Lung (tissue), 12 donors: ENCODE data around the gene CYS1. TPM values are rescaled to one million over a fixed set of nuclear protein-coding genes. Genes with fewer than 3 reads are reported as not detected.
"Not testable (repeated sequence)": the region's sequence is repeated elsewhere in the genome, so short reads cannot be mapped to it uniquely, and the experiment has no call there.

Source experiments
- ATAC-seq: fragments of 200-7000 bp; cut with Tn5 transposase; one replicate; pipeline ENCODE4 v1.9.1; 2020; ENCODE audit warnings: moderate number of reproducible peaks; ENCODE audit not compliant: insufficient read depth, low FRiP score
- DNase-seq, 3 donors: peaks; one replicate each; pipeline ENCODE4 v3.0.0-alpha.2; 2013 to 2017
- H3K27ac ChIP-seq, 2 donors: one replicate each; pipeline ENCODE4 v1.5.1; 2013; ENCODE audit warnings: mild to moderate bottlenecking in 2 of 2, moderate library complexity in 2 of 2, control low read depth in 1 of 2, inconsistent platforms in 1 of 2, low read depth in 1 of 2, low read length in 1 of 2
- H3K27me3 ChIP-seq, 3 donors: one replicate each; pipeline ENCODE4 v1.5.1; 2013; ENCODE audit warnings: low read length in 2 of 3; ENCODE audit not compliant: control insufficient read depth in 3 of 3, insufficient read depth in 3 of 3
- H3K36me3 ChIP-seq, 4 donors: one replicate each; pipeline ENCODE4 v1.5.1; 2013; ENCODE audit warnings: low read length in 4 of 4, mild to moderate bottlenecking in 1 of 4, moderate library complexity in 1 of 4; ENCODE audit not compliant: control insufficient read depth in 4 of 4, insufficient read depth in 4 of 4
- H3K4me1 ChIP-seq, 5 donors: one replicate each; pipeline ENCODE4 v1.5.1; 2013; ENCODE audit warnings: low read length in 5 of 5, mild to moderate bottlenecking in 2 of 5, moderate library complexity in 1 of 5; ENCODE audit not compliant: control insufficient read depth in 5 of 5, insufficient read depth in 5 of 5
- H3K4me3 ChIP-seq: one replicate; pipeline ENCODE4 v1.5.1; 2013; ENCODE audit warnings: mild to moderate bottlenecking, control low read depth, moderate library complexity
- H3K9ac ChIP-seq, 2 donors: one replicate each; pipeline ENCODE4 v1.5.1; 2013; ENCODE audit warnings: low read length in 2 of 2, control low read depth in 1 of 2; ENCODE audit not compliant: insufficient read depth in 1 of 2
- H3K9me3 ChIP-seq, 4 donors: one replicate each; pipeline ENCODE4 v1.5.1; 2013; ENCODE audit warnings: low read length in 3 of 4, mild to moderate bottlenecking in 1 of 4, moderate library complexity in 1 of 4; ENCODE audit not compliant: control insufficient read depth in 4 of 4, insufficient read depth in 3 of 4
- WGBS, 2 donors: extraction: QIAGEN DNeasy Blood & Tissue Kit; methylation state at CpG; one replicate each; pipeline ENCODE4 v1.1.7; 2013; 5-methylcytosine and 5-hydroxymethylcytosine counted together
- polyA plus RNA-seq, 2 donors: library from polyadenylated mRNA; stranded (reverse); fragments of 200-250 nt; gene quantifications; one replicate each; pipeline ENCODE4 v1.2.1, GENCODE V29; 2013
- total RNA-seq, 2 donors: library from RNA; depleted of rRNA in 1 of 2; stranded (reverse); fragments of >200 nt in 1 of 2; gene quantifications; one replicate each; pipeline ENCODE4 v1.2.1, GENCODE V29; 2014 to 2021
- TF ChIP-seq, protein P1 (sequence below): IDR thresholded peaks from 2 replicates; pipeline ENCODE4 v1.5.1; 2012; ENCODE audit warnings: mild to moderate bottlenecking; ENCODE audit errors: control extremely low read depth, extremely low read depth
- donor health status: control.
- donor health status: control.
- donor health status: Bipolar disorder and iron deficiency.
- donor health status: healthy.
- donor health status: DM: yes; HTN: yes; CAD: no.

The CYS1 gene
- total and polyA plus RNA-seq, 4 donors: 0.35 to 5.1 (median 1.0) TPM

DNA sequence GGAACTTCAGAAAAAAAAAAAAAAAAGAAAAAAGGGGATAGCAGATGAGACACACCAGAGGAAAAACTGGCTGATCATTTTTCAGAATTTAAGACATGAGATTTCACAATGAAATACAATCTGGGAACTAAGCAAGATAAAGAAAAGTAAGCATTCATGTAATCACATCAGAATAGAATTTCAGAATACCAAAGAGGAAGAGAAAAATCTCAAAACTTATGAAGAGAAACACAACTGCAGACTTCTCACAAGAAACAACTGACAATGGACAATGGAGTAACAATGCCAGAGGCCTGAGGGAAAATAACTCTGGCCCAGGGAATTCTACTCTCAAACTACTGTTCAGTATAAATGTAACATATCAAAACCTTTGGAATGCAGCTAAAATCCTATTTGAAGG is 29.1 kb upstream of the CYS1 start:
- no peak for ATAC-seq
- no peaks in the 10 kb centered on the region for H3K9me3 ChIP-seq
- no peaks in the 10 kb centered on the region for H3K4me1 ChIP-seq
- no peak overlapping the region for H3K4me3 ChIP-seq
- H3K9ac ChIP-seq: no peak overlapping the region
- TF ChIP-seq, protein P1, sequence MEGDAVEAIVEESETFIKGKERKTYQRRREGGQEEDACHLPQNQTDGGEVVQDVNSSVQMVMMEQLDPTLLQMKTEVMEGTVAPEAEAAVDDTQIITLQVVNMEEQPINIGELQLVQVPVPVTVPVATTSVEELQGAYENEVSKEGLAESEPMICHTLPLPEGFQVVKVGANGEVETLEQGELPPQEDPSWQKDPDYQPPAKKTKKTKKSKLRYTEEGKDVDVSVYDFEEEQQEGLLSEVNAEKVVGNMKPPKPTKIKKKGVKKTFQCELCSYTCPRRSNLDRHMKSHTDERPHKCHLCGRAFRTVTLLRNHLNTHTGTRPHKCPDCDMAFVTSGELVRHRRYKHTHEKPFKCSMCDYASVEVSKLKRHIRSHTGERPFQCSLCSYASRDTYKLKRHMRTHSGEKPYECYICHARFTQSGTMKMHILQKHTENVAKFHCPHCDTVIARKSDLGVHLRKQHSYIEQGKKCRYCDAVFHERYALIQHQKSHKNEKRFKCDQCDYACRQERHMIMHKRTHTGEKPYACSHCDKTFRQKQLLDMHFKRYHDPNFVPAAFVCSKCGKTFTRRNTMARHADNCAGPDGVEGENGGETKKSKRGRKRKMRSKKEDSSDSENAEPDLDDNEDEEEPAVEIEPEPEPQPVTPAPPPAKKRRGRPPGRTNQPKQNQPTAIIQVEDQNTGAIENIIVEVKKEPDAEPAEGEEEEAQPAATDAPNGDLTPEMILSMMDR: no peak
- DNase-seq: no peak
- no peak overlapping the region for H3K27ac ChIP-seq
- no peaks in the 10 kb centered on the region for H3K36me3 ChIP-seq
- H3K27me3 ChIP-seq: no peaks in the 10 kb centered on the region

GRCh38 chr2:10104906-10105305 is 24.7 kb upstream of the CYS1 start:
- H3K9ac ChIP-seq, ATAC-seq, H3K4me1 ChIP-seq: not testable (repeated sequence)

DNA sequence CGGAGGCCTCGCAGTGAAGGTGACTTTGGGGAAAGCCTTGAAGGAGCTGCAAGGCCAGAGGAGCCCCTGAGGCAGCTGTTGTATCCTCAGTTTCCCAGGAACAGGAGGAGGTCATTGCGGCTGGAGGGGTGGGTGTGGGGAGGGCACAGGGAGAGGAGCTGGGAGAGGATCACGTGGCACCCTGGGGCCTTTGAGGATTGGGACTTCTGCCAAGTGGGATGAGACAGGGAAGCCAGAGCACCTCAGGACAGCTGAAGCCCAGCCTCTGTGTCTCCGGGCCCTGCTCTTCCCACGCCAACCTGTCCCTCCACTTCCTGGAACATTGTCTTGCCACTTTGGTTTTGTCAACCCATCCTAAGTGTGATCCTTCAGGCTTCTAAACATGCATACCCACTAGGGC is 23.0 kb upstream of the CYS1 start:
- H3K9ac ChIP-seq: no peak overlapping the region
- WGBS, 2 donors: 89 to 90% methylated on average over 6 of the region's 6 CpGs
- ATAC-seq (no peak), DNase-seq (no peak)
- no peak overlapping the region for H3K4me3 ChIP-seq
- no peak overlapping the region for H3K27ac ChIP-seq
- H3K36me3 ChIP-seq: no peaks in the 10 kb centered on the region
- no peaks in the 10 kb centered on the region for H3K27me3 ChIP-seq
- TF ChIP-seq, protein P1: no peak
- H3K4me1 ChIP-seq: peaks cover 0 to 7% (median 3%) of the 10 kb centered on the region in 5 donors
- H3K9me3 ChIP-seq: no peaks in the 10 kb centered on the region

More at GRCh38 chr2:10104906-10105305, 24.7 kb upstream of the CYS1 start:
- not testable (repeated sequence) for H3K4me3 ChIP-seq, H3K36me3 ChIP-seq, DNase-seq, H3K27ac ChIP-seq, H3K9me3 ChIP-seq, H3K27me3 ChIP-seq

DNA sequence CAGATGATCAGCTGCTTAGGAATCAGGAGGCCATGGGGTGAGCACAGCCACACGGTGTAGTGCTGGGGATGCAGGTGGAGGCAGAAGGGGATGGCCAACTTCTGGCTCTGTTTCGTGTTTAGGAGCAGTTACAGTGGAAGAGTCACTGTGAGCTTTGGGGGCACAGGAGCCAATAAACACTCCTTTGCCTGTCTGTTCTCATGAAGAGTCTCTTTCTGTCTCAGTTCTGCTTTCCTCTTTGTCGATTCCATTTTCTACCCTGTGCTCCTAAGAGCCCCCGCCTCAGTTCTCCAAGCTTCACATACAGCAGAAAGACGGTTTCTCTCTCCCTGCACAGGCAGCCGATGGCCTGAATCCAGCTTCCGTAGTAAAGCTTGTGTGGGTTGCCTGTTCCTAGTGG is 21.3 kb upstream of the CYS1 start:
- no peak for ATAC-seq

More for the DNA sequence above, 21.3 kb upstream of the CYS1 start:
- Histone ChIP-seq H3K4me1 (peaks cover 0 to 7% (median 3%) of the 10 kb centered on the region in 5 donors), H3K9ac (no peak overlapping the region), H3K27ac (no peak overlapping the region), H3K36me3 (no peaks in the 10 kb centered on the region), H3K9me3 (no peaks in the 10 kb centered on the region), H3K27me3 (no peaks in the 10 kb centered on the region), H3K4me3 (no peak overlapping the region)
- DNase-seq: no peak
- TF ChIP-seq, protein P1: no peak
- 58 to 72% methylated on average over 7 of the region's 7 CpGs for WGBS, 2 donors
